ENCODE measurements around the gene ATP1A1. TPM values are rescaled to one million over a fixed set of nuclear protein-coding genes. Genes with fewer than 3 reads are reported as not detected.

The ATP1A1 gene
- total and polyA plus RNA-seq, 7 donors: 66.1 to 440 (median 230) TPM

GRCh38 chr1:116362050-116362449, 11.0 kb upstream of the ATP1A1 start:
- intact Hi-C loops (cut with DNase I): loop anchor here in 1 of 2 donors (5.0 kb wide), 1 partner anchor 125 kb away; no protein-coding TSS in a partner anchor
- H3K4me3 ChIP-seq: no peak overlapping the region
- TF ChIP-seq CTCF (IDR thresholded peaks at IDR 0.05): no peak

GRCh38 chr1:116365353-116365780, 7.7 kb upstream of the ATP1A1 start:
- no peak for TF ChIP-seq CTCF (IDR thresholded peaks at IDR 0.05)
- Histone ChIP-seq H3K27ac (no peak overlapping the region), H3K9me3 (no peaks in the 10 kb centered on the region), H3K4me3 (no peak overlapping the region), H3K36me3 (ENCODE audit: insufficient read depth in 1 of 2, low read depth in 1 of 2) (no peaks in the 10 kb centered on the region), H3K27me3 (ENCODE audit: insufficient read depth in 3 of 3, low read length in 2 of 3) (no peaks in the 10 kb centered on the region), H3K4me1 (peaks cover 14% of the 10 kb centered on the region)
- peak in 2 of 4 donors; percentile 45 to 50 for ATAC-seq
- intact Hi-C loops (cut with DNase I): loop anchor here in 1 of 2 donors (5.0 kb wide), 1 partner anchor 198 kb away; no protein-coding TSS in a partner anchor
- 31 to 44% (median 37%) methylated on average over 5 of the region's 5 CpGs for WGBS, 3 donors
- no peak for DNase-seq

More at GRCh38 chr1:116362050-116362449, 11.0 kb upstream of the ATP1A1 start:
- WGBS, 3 donors: 92 to 95% (median 95%) methylated on average over 4 of the region's 4 CpGs
- Histone ChIP-seq H3K27me3 (ENCODE audit: insufficient read depth in 3 of 3, low read length in 2 of 3) (no peaks in the 10 kb centered on the region), H3K4me1 (peaks cover 10% of the 10 kb centered on the region), H3K36me3 (ENCODE audit: insufficient read depth in 1 of 2, low read depth in 1 of 2) (no peaks in the 10 kb centered on the region), H3K9me3 (no peaks in the 10 kb centered on the region), H3K27ac (no peak overlapping the region)
- DNase-seq: no peak
- ATAC-seq: no peak

- H3K27me3 ChIP-seq (ENCODE audit: insufficient read depth in 3 of 3, low read length in 2 of 3): no peaks in the 10 kb centered on the region
- no peak overlapping the region for H3K4me3 ChIP-seq
- intact Hi-C loops (cut with DNase I): loop anchor here in 1 of 2 donors (5.0 kb wide), 1 partner anchor 199 kb away; no protein-coding TSS in a partner anchor
- peaks cover 14% of the 10 kb centered on the region for H3K4me1 ChIP-seq
- no peak for TF ChIP-seq CTCF (IDR thresholded peaks at IDR 0.05)
- DNase-seq (no peak), ATAC-seq (peak in 1 of 4 donors; percentile 9)
- H3K36me3 ChIP-seq (ENCODE audit: insufficient read depth in 1 of 2, low read depth in 1 of 2): no peaks in the 10 kb centered on the region
- H3K9me3 ChIP-seq: no peaks in the 10 kb centered on the region
- no peak overlapping the region for H3K27ac ChIP-seq
- 64 to 75% (median 74%) methylated on average over 5 of the region's 5 CpGs for WGBS, 3 donors
These were observed 7.2 kb upstream of the ATP1A1 start for GRCh38 chr1:116365857-116366256.

- H3K4me1 ChIP-seq: peaks cover 18% of the 10 kb centered on the region
- no peak for TF ChIP-seq CTCF (IDR thresholded peaks at IDR 0.05)
- no peak overlapping the region for H3K27ac ChIP-seq
- intact Hi-C loops (cut with DNase I): loop anchor here in 1 of 2 donors (5.0 kb wide), 1 partner anchor 200 kb away; no protein-coding TSS in a partner anchor
- H3K9me3 ChIP-seq: no peaks in the 10 kb centered on the region
- H3K4me3 ChIP-seq: no peak overlapping the region
- H3K36me3 ChIP-seq (ENCODE audit: insufficient read depth in 1 of 2, low read depth in 1 of 2): no peaks in the 10 kb centered on the region
- no peaks in the 10 kb centered on the region for H3K27me3 ChIP-seq (ENCODE audit: insufficient read depth in 3 of 3, low read length in 2 of 3)
- ATAC-seq (no peak), DNase-seq (no peak)
- WGBS, 3 donors: 94 to 96% (median 96%) methylated on average over 3 of the region's 3 CpGs
These were observed 5.6 kb upstream of the ATP1A1 start for GRCh38 chr1:116367256-116367945.

All from psoas muscle (tissue), 8 donors.